Measurements from ENCODE around the gene NT5C3B.

- TF ChIP-seq CTCF (IDR thresholded peaks at IDR 0.05) (no peak), POLR2A (IDR thresholded peaks at IDR 0.05) (no peak)
Observed at GRCh38 chr17:41823141-41823524, 12.9 kb downstream of the NT5C3B start.

All from lower leg skin (tissue), 3 donors.